ENCODE results near the gene HACD3. TPM values are rescaled to one million over a fixed set of nuclear protein-coding genes. Genes with fewer than 3 reads are reported as not detected.

HACD3 gene
- total and polyA plus RNA-seq, 2 donors (not counting 1 experiment from before 2014, with no cell fraction given): 4.5 to 18.8 TPM

DNA sequence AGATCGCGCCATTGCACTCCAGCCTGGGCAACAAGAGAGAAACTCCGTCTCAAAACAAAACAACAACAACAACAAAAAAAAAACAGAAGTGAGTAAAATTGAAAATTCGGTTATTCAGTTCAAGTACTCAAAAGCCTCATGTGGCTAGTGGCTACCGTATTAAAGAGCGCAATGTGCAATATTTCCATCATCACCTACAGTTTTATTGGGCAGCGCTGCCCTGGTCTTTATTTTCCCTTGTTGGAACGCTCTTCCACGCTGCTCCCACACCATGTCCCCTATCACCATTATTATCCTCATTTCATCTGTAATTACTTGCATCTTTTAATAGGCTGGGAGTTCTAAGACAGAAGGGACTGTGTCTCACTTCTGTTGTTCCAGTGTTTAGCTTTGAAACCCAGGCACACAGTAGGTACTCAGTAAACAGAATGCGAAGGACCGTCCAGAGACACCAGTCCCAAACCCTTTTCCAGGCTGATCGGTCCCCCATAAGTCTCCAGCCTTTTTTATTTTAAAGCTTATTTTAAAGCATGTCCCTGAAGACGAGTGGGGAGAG is 423 bp upstream of the HACD3 start:
- Mint-ChIP-seq H3K27ac (peak overlapping the region; percentile 78), H3K27me3 (no peaks in the 10 kb centered on the region), H3K4me3 (peak overlapping the region; percentile 96), H3K9me3 (ENCODE audit: insufficient read depth) (no peaks in the 10 kb centered on the region), H3K4me1 (peaks cover 21% of the 10 kb centered on the region)
- Histone ChIP-seq H3K27me3 (replicated peaks in 1 of 4; ENCODE audit: control extremely low read depth in 1 of 4, control insufficient read depth in 3 of 4, insufficient read depth in 4 of 4, low read length in 3 of 4) (no peaks in the 10 kb centered on the region), H3K36me3 (replicated peaks in 1 of 2; ENCODE audit: control extremely low read depth in 1 of 2, control insufficient read depth in 1 of 2, extremely low read depth in 1 of 2, insufficient read depth in 2 of 2, low read length in 1 of 2) (no peaks in the 10 kb centered on the region), H3K79me2 (ENCODE audit: control insufficient read depth, insufficient read depth, low read length) (peaks cover 54% of the 10 kb centered on the region), H3K9me3 (ENCODE audit: control extremely low read depth in 1 of 3, control insufficient read depth in 2 of 3, insufficient read depth in 1 of 3, low read length in 2 of 3) (no peaks in the 10 kb centered on the region), H3K4me2 (replicated peaks; ENCODE audit: low read depth, low read length, poor library complexity, severe bottlenecking) (peak overlapping the region; percentile 94), H2AFZ (ENCODE audit: insufficient read depth, low read depth, low read length, poor library complexity, severe bottlenecking) (peak overlapping the region; percentile 98), H4K20me1 (ENCODE audit: control insufficient read depth, insufficient read depth, low read length, poor library complexity, severe bottlenecking) (no peaks in the 10 kb centered on the region), H3K4me3 (ENCODE audit: control extremely low read depth in 1 of 5, extremely low read depth in 1 of 5, insufficient read depth in 1 of 5, low read depth in 2 of 5, low read length in 4 of 5) (peak overlapping the region; percentile 41 to 91 (median 82)), H3K27ac (ENCODE audit: low read length in 2 of 2) (peak overlapping the region; percentile 36 to 59), H3K4me1 (ENCODE audit: control insufficient read depth in 2 of 2, insufficient read depth in 2 of 2, low read length in 2 of 2) (peaks cover 3 to 7% of the 10 kb centered on the region in 2 donors), H3K9ac (ENCODE audit: low read length) (peak overlapping the region; percentile 77)
- intact Hi-C loops (cut with micrococcal nuclease): loop anchor here (10.0 kb wide), 1 partner anchor 965 kb away; the partner anchor contains the start of gene SNAPC5
- ATAC-seq (ENCODE audit: low read depth) (no peak), DNase-seq (no peak)
- 39% methylated on average over 7 of the region's 13 CpGs for WGBS (ENCODE audit: insufficient coverage)
- POLR2A ChIA-PET: interaction anchor here (0.6 to 1.5 kb wide), 3 partner anchors 13 to 81 kb away, joined by 3 to 16 read pairs (median 3); partner anchors contain the start of genes DPP8 and INTS14
- TF ChIP-seq EZH2 (IDR thresholded peaks at IDR 0.05; ENCODE audit: borderline replicate concordance, insufficient read depth, low read depth, low read length, poor library complexity, severe bottlenecking): no peak
- TF ChIP-seq, protein P1, sequence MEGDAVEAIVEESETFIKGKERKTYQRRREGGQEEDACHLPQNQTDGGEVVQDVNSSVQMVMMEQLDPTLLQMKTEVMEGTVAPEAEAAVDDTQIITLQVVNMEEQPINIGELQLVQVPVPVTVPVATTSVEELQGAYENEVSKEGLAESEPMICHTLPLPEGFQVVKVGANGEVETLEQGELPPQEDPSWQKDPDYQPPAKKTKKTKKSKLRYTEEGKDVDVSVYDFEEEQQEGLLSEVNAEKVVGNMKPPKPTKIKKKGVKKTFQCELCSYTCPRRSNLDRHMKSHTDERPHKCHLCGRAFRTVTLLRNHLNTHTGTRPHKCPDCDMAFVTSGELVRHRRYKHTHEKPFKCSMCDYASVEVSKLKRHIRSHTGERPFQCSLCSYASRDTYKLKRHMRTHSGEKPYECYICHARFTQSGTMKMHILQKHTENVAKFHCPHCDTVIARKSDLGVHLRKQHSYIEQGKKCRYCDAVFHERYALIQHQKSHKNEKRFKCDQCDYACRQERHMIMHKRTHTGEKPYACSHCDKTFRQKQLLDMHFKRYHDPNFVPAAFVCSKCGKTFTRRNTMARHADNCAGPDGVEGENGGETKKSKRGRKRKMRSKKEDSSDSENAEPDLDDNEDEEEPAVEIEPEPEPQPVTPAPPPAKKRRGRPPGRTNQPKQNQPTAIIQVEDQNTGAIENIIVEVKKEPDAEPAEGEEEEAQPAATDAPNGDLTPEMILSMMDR (IDR thresholded peaks at IDR 0.05): no peak
- CTCF ChIA-PET: interaction anchor here (1.2 kb wide), 1 partner anchor 63 kb away, joined by 3 read pairs; no protein-coding TSS in a partner anchor

DNA sequence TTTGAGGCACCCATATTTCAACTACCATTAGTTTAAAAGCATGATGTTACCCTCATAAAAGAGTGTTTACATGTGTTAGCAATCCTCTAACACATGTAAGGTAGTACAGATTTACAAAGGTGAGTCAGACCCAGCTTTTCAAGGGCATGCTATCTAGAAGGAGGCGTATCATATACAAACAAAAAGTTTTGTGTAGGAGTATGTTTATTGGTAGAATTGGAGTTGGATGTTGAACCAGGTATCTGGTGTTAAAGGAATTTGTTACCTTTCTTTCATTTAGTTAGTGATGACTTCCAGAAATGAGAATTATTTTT is 2.4 kb downstream of the HACD3 start:
- DNase-seq (no peak), ATAC-seq (ENCODE audit: low read depth) (no peak)
- no peaks in the 10 kb centered on the region for H3K9me3 Mint-ChIP-seq (ENCODE audit: insufficient read depth)
- Histone ChIP-seq H3K27ac (ENCODE audit: low read length in 2 of 2) (no peak overlapping the region), H3K79me2 (ENCODE audit: control insufficient read depth, insufficient read depth, low read length) (peaks cover 77% of the 10 kb centered on the region), H3K36me3 (replicated peaks in 1 of 2; ENCODE audit: control extremely low read depth in 1 of 2, control insufficient read depth in 1 of 2, extremely low read depth in 1 of 2, insufficient read depth in 2 of 2, low read length in 1 of 2) (no peaks in the 10 kb centered on the region), H3K9me3 (ENCODE audit: control extremely low read depth in 1 of 3, control insufficient read depth in 2 of 3, insufficient read depth in 1 of 3, low read length in 2 of 3) (no peaks in the 10 kb centered on the region), H3K9ac (ENCODE audit: low read length) (no peak overlapping the region), H3K4me1 (ENCODE audit: control insufficient read depth in 2 of 2, insufficient read depth in 2 of 2, low read length in 2 of 2) (peaks cover 3 to 7% of the 10 kb centered on the region in 2 donors), H4K20me1 (ENCODE audit: control insufficient read depth, insufficient read depth, low read length, poor library complexity, severe bottlenecking) (no peaks in the 10 kb centered on the region), H3K27me3 (replicated peaks in 1 of 4; ENCODE audit: control extremely low read depth in 1 of 4, control insufficient read depth in 3 of 4, insufficient read depth in 4 of 4, low read length in 3 of 4) (no peaks in the 10 kb centered on the region), H2AFZ (ENCODE audit: insufficient read depth, low read depth, low read length, poor library complexity, severe bottlenecking) (no peak overlapping the region), H3K4me3 (ENCODE audit: control extremely low read depth in 1 of 5, extremely low read depth in 1 of 5, insufficient read depth in 1 of 5, low read depth in 2 of 5, low read length in 4 of 5) (no peak overlapping the region), H3K4me2 (replicated peaks; ENCODE audit: low read depth, low read length, poor library complexity, severe bottlenecking) (no peak overlapping the region)
- no peaks in the 10 kb centered on the region for H3K27me3 Mint-ChIP-seq
- POLR2A ChIA-PET: no interaction called here
- no CpG with 5 or more reads among the region's 1 CpG for WGBS (ENCODE audit: insufficient coverage)
- H3K4me1 Mint-ChIP-seq: peaks cover 21% of the 10 kb centered on the region
- no peak overlapping the region for H3K4me3 Mint-ChIP-seq
- TF ChIP-seq EZH2 (IDR thresholded peaks at IDR 0.05; ENCODE audit: borderline replicate concordance, insufficient read depth, low read depth, low read length, poor library complexity, severe bottlenecking): no peak
- TF ChIP-seq, protein P1 (IDR thresholded peaks at IDR 0.05): no peak
- H3K27ac Mint-ChIP-seq: no peak overlapping the region
- CTCF ChIA-PET: interaction anchor here (0.8 kb wide), 1 partner anchor 1145 kb away, joined by 3 read pairs; the partner anchor contains the start of gene TRIP4
- intact Hi-C loops (cut with micrococcal nuclease): loop anchor here (10.0 kb wide), 1 partner anchor 962 kb away; the partner anchor contains the start of gene SNAPC5

Data from B cell (primary cell).